Vagina (tissue), 2 donors: ENCODE measurements around the gene LMBR1. TPM values are rescaled to one million over a fixed set of nuclear protein-coding genes. Genes with fewer than 3 reads are reported as not detected.

ENCODE experiments used
- DNase-seq, 2 donors: peaks; one replicate each; pipeline ENCODE4 v3.0.0-alpha.2; 2017; ENCODE audit errors: extremely low spot score in 2 of 2
- H3K27ac ChIP-seq: fragments of 200-600 bp; sonication (generic); one replicate; pipeline ENCODE4 v1.5.1; 2019
- H3K27me3 ChIP-seq: fragments of 200-600 bp; sonication (generic); one replicate; pipeline ENCODE4 v1.5.1; 2019
- H3K36me3 ChIP-seq, 2 donors: fragments of 200-600 bp; sonication (generic); one replicate each; pipeline ENCODE4 v1.5.1; 2017 to 2019
- H3K4me1 ChIP-seq: fragments of 200-600 bp; sonication (generic); one replicate; pipeline ENCODE4 v1.5.1; 2019
- H3K4me3 ChIP-seq, 2 donors: fragments of 200-600 bp; sonication (generic); 1 replicate in 1 of 2; 2 replicates in 1 of 2; pipeline ENCODE4 v1.5.1; 2016 to 2019
- H3K9me3 ChIP-seq: fragments of 200-600 bp; sonication (generic); one replicate; pipeline ENCODE4 v1.5.1; 2019
- POLR2A ChIP-seq, 2 donors: fragments of 450-650 bp; IDR thresholded peaks; one replicate each; pipeline ENCODE4 v1.6.1; 2017; ENCODE audit warnings: antibody characterized with exemption in 2 of 2, mild to moderate bottlenecking in 2 of 2, moderate library complexity in 2 of 2
- POLR2AphosphoS5 ChIP-seq, 2 donors: sonication (generic); formaldehyde crosslinking; IDR thresholded peaks; one replicate each; pipeline ENCODE4 v1.9.0; 2017; ENCODE audit warnings: antibody characterized with exemption in 2 of 2, mild to moderate bottlenecking in 2 of 2, low read depth in 1 of 2; ENCODE audit not compliant: insufficient read depth in 1 of 2
- intact Hi-C: fragments of 100-400 bp; cut with DNase I; formaldehyde crosslinking; loops from one replicate; pipeline ENCODE4 v1.15.1; 2023
- total RNA-seq: library from RNA; depleted of rRNA; stranded (reverse); fragments of >200 nt; gene quantifications from one replicate; pipeline ENCODE4 v1.2.3, GENCODE V29; 2016
- TF ChIP-seq, protein P1 (sequence below), 3 experiments: fragments of 450-650 bp in 2 of 3; fragments of 200-600 bp in 1 of 3; sonication (generic) in 1 of 3; IDR thresholded peaks; one replicate each; pipeline ENCODE4 v1.5.1; 2017 to 2019; ENCODE audit warnings: antibody characterized with exemption in 3 of 3, mild to moderate bottlenecking in 2 of 3, moderate library complexity in 2 of 3

Gene LMBR1
- total RNA-seq, 1 donor from 2014 or later, result 45.7 TPM

DNA sequence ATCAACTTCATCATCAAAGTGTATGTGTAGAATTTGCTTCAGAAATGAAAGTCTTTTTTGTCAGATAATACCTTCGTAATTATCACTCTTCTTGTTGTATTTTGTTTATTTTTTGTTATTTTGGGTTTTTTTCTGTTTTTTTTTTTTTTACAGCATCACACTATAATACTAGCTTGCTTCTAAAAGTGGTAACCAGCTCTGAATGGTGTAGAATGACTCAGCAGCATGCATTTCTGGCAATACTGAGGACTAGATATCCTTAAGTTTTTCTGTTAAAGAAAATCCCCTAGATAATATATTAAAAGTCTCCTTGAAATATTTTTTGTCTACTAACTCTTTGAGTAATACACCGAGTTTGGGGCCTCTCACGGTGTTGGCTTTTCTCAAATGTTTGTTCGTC, 109.1 kb downstream of the LMBR1 start:
- no peaks in the 10 kb centered on the region for H3K36me3 ChIP-seq
- no peak for TF ChIP-seq POLR2AphosphoS5 (IDR thresholded peaks at IDR 0.05; ENCODE audit: insufficient read depth in 1 of 2, low read depth in 1 of 2)
- TF ChIP-seq, protein P1, sequence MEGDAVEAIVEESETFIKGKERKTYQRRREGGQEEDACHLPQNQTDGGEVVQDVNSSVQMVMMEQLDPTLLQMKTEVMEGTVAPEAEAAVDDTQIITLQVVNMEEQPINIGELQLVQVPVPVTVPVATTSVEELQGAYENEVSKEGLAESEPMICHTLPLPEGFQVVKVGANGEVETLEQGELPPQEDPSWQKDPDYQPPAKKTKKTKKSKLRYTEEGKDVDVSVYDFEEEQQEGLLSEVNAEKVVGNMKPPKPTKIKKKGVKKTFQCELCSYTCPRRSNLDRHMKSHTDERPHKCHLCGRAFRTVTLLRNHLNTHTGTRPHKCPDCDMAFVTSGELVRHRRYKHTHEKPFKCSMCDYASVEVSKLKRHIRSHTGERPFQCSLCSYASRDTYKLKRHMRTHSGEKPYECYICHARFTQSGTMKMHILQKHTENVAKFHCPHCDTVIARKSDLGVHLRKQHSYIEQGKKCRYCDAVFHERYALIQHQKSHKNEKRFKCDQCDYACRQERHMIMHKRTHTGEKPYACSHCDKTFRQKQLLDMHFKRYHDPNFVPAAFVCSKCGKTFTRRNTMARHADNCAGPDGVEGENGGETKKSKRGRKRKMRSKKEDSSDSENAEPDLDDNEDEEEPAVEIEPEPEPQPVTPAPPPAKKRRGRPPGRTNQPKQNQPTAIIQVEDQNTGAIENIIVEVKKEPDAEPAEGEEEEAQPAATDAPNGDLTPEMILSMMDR (IDR thresholded peaks at IDR 0.05), result no peak
- TF ChIP-seq POLR2A (IDR thresholded peaks at IDR 0.05), result no peak
- H3K4me1 ChIP-seq, result no peaks in the 10 kb centered on the region
- no peak for DNase-seq
- no peaks in the 10 kb centered on the region for H3K27me3 ChIP-seq
- no peaks in the 10 kb centered on the region for H3K9me3 ChIP-seq
- no peak overlapping the region for H3K4me3 ChIP-seq
- H3K27ac ChIP-seq, result no peak overlapping the region
- intact Hi-C loops, result no loop called here

DNA sequence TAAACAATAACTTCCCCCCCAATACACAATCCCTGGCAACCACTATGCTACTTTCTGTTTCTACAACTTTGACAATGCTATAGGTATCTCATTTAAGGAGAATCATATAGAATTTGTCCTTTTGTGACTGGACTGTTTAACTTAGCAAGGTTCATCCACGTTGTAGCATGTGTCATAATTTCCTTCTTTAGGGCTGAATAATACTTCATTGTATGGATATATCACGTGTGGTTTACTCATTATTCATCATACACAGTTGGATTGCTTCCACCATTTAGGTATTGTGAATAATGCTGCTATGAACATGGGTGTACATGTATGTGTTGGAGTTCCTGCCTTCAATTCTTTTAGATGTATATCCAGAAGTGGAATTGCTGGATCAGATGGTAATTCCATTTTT, 111.0 kb downstream of the LMBR1 start:
- no peaks in the 10 kb centered on the region for H3K9me3 ChIP-seq
- H3K4me1 ChIP-seq, result no peaks in the 10 kb centered on the region
- DNase-seq, result no peak
- intact Hi-C loops, result no loop called here
- H3K27me3 ChIP-seq, result no peaks in the 10 kb centered on the region
- TF ChIP-seq POLR2AphosphoS5 (IDR thresholded peaks at IDR 0.05; ENCODE audit: insufficient read depth in 1 of 2, low read depth in 1 of 2) (no peak), POLR2A (IDR thresholded peaks at IDR 0.05) (no peak)
- TF ChIP-seq, protein P1 (IDR thresholded peaks at IDR 0.05), result no peak
- no peaks in the 10 kb centered on the region for H3K36me3 ChIP-seq
- H3K4me3 ChIP-seq, result no peak overlapping the region
- H3K27ac ChIP-seq, result no peak overlapping the region

DNA sequence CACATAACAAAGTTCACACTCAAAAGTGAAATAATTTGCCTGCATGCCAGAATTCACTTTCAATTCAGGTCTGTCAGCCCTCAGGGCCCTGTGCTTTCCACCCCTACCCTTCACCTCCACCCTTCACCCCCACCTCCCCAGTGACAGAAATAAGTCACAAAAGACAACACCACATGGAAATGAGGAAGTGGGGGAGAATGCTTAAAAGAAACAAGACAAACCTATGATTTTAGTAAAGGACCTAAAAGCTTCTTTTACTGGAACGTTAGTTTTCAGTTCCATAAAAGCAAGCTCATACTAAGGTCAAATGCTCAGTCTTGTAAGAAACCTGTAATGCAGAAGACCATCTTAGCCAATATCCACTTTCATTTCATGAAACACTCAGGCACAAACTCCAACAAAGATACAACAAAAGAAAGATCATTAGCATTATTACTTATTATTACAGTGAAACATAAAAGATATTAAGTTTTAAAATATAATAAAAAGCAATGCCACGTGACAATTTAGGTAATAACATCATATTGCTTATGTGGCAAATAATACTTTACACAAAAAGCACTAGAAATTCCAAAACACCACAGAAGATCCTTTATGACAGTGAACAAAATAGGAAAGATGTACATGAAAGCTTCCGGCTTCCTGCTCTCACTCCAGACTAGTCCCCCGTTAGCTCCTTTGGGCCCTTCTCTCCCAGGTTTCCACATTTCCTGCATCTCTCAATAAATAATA, 112.1 kb downstream of the LMBR1 start:
- TF ChIP-seq POLR2AphosphoS5 (IDR thresholded peaks at IDR 0.05; ENCODE audit: insufficient read depth in 1 of 2, low read depth in 1 of 2) (no peak), POLR2A (IDR thresholded peaks at IDR 0.05) (no peak)
- TF ChIP-seq, protein P1 (IDR thresholded peaks at IDR 0.05), result no peak
- no peaks in the 10 kb centered on the region for H3K4me1 ChIP-seq
- H3K36me3 ChIP-seq, result no peaks in the 10 kb centered on the region
- intact Hi-C loops, result no loop called here
- no peaks in the 10 kb centered on the region for H3K9me3 ChIP-seq
- H3K4me3 ChIP-seq, result no peak overlapping the region
- H3K27me3 ChIP-seq, result no peaks in the 10 kb centered on the region
- DNase-seq, result no peak
- no peak overlapping the region for H3K27ac ChIP-seq

DNA sequence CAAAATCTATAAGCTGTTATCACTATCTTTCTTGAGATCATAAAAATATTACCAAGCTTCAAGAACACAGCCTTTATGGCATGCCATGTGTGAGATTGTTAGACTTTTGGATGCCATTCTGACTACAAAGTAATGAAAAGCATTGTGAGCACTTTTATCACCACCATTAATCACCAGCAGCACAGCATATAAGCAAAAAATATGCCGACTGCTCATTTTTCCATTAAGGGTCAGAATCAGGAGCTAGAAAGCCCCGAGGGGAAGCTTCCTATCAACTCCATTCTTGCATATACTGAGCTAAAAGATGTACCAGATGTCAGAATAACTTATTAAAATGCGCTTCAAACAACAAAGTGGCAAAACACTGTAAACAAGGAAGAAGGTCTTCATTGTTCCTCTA, 114.3 kb downstream of the LMBR1 start:
- no peaks in the 10 kb centered on the region for H3K4me1 ChIP-seq
- no peaks in the 10 kb centered on the region for H3K27me3 ChIP-seq
- H3K9me3 ChIP-seq, result no peaks in the 10 kb centered on the region
- no peak overlapping the region for H3K27ac ChIP-seq
- intact Hi-C loops, result no loop called here
- no peak overlapping the region for H3K4me3 ChIP-seq
- H3K36me3 ChIP-seq, result no peaks in the 10 kb centered on the region
- no peak for DNase-seq
- no peak for TF ChIP-seq POLR2AphosphoS5 (IDR thresholded peaks at IDR 0.05; ENCODE audit: insufficient read depth in 1 of 2, low read depth in 1 of 2)
- TF ChIP-seq POLR2A (IDR thresholded peaks at IDR 0.05), result no peak
- TF ChIP-seq, protein P1 (IDR thresholded peaks at IDR 0.05), result no peak

DNA sequence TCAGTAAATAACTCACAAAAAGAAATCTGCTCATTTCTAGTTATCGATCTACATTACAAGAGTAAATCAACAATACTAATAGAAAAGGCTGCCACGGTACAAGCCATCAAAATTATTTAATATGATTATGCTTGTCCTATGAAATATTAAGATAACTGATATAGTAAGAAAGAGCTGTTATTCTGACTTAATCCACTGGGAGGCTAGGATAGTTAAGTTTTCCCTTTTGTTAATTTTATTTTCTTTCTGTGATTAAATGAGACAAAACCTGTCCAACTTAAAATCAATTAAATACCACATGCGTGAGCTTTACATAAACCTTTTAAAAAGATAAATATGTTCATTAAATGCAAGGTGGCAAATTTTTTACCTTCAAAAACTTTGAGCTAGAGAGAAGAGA, 114.8 kb downstream of the LMBR1 start:
- H3K27me3 ChIP-seq, result no peaks in the 10 kb centered on the region
- H3K4me1 ChIP-seq, result no peaks in the 10 kb centered on the region
- TF ChIP-seq POLR2AphosphoS5 (IDR thresholded peaks at IDR 0.05; ENCODE audit: insufficient read depth in 1 of 2, low read depth in 1 of 2) (no peak), POLR2A (IDR thresholded peaks at IDR 0.05) (no peak)
- TF ChIP-seq, protein P1 (IDR thresholded peaks at IDR 0.05), result no peak
- no peak overlapping the region for H3K27ac ChIP-seq
- no peak overlapping the region for H3K4me3 ChIP-seq
- no peak for DNase-seq
- H3K36me3 ChIP-seq, result no peaks in the 10 kb centered on the region
- intact Hi-C loops, result no loop called here
- H3K9me3 ChIP-seq, result no peaks in the 10 kb centered on the region
